Stimulated activated effector memory CD8-positive, alpha-beta T cell treated with anti-CD3 and anti-CD28 coated beads, Interleukin-12 subunit alpha, Interleukin-12 subunit beta, amount 100 ng/mL, for 72 hours (primary cell): Measurements from ENCODE around the gene EVI2B.
"Not testable (repeated sequence)": the region's sequence is repeated elsewhere in the genome, so short reads cannot be mapped to it uniquely, and the experiment has no call there.

Experiments used
- ATAC-seq: fragments of 150-1000 bp; cut with Tn5 transposase; 2 replicates; pipeline ENCODE4 v1.10.0; 2021
- DNase-seq, 2 donors: peaks; one replicate each; pipeline ENCODE4 v3.0.0; 2021 to 2022; ENCODE audit warnings: low spot score in 2 of 2
- H3K27ac Mint-ChIP-seq: one replicate; pipeline ENCODE4 v1.8.0; 2022; ENCODE audit warnings: mild to moderate bottlenecking, mixed read lengths
- H3K36me3 Mint-ChIP-seq: one replicate; pipeline ENCODE4 v1.8.0; 2022; ENCODE audit warnings: mild to moderate bottlenecking, mixed read lengths
- H3K4me1 Mint-ChIP-seq: one replicate; pipeline ENCODE4 v1.8.0; 2022; ENCODE audit warnings: mixed read lengths
- H3K4me3 Mint-ChIP-seq: one replicate; pipeline ENCODE4 v1.8.0; 2022; ENCODE audit warnings: mild to moderate bottlenecking, mixed read lengths
- H3K9me3 Mint-ChIP-seq: one replicate; pipeline ENCODE4 v1.8.0; 2022; ENCODE audit warnings: mixed read lengths

EVI2B gene

DNA sequence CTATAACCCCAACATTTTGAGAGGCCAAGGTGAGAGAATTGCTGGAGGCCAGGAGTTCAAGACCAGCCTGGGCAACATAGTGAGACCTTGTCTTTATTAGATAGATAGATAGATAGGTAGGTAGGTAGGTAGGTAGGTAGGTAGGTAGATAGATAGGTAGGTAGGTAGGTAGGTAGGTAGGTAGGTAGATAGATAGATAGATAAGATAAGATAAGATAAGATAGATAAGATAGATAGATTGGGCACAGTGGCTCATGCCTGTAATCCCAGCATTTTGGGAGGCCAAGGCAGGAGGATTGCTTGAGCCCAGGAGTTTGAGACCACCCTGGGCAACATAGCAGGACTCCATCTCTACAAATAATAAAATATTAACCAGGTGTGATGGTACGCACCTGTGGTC lies 50.9 kb downstream of the EVI2B start:
- H3K27ac Mint-ChIP-seq, H3K4me3 Mint-ChIP-seq, DNase-seq, H3K4me1 Mint-ChIP-seq, H3K9me3 Mint-ChIP-seq, ATAC-seq: not testable (repeated sequence)
- peaks cover 43% of the 10 kb centered on the region for H3K36me3 Mint-ChIP-seq

DNA sequence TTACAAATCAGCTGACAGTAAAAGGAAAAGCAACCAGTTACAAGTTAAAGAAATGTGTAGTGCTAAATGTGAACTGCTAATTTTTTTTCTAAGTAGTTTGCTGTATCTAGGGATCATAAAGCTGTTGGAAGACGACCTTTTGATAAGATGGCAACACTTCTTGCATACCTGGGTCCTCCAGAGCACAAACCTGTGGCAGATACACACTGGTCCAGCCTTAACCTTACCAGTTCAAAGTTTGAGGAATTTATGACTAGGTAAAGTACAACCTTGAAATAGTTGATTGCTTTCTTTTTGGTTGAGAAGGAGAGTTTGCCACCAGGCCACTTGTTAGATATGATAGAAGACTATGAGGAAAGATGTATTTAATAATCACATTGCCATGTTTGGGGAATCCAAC lies 52.3 kb downstream of the EVI2B start:
- H3K4me1 Mint-ChIP-seq, result no peaks in the 10 kb centered on the region
- peaks cover 32% of the 10 kb centered on the region for H3K36me3 Mint-ChIP-seq
- H3K4me3 Mint-ChIP-seq, result no peak overlapping the region
- H3K9me3 Mint-ChIP-seq, result no peaks in the 10 kb centered on the region
- DNase-seq, result no peak
- ATAC-seq, result no peak
- H3K27ac Mint-ChIP-seq, result no peak overlapping the region

DNA sequence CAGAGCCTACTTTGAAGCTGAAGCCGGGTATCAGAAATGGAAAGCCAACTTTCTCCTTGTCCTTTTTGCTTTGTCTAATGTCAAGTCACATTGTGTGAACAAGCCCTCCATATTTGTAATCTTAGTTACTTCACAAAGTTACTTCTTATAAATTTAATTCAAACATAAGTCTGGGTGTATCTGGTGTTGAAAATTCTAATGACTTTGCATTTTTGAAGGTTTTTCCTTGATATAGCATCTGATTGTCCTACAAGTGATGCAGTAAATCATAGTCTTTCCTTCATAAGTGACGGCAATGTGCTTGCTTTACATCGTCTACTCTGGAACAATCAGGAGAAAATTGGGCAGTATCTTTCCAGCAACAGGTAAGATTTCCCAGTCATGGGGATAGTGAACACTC lies 53.7 kb downstream of the EVI2B start:
- Mint-ChIP-seq H3K4me1 (no peaks in the 10 kb centered on the region), H3K27ac (no peak overlapping the region), H3K9me3 (no peaks in the 10 kb centered on the region), H3K4me3 (no peak overlapping the region), H3K36me3 (peaks cover 22% of the 10 kb centered on the region)
- no peak for DNase-seq
- no peak for ATAC-seq

DNA sequence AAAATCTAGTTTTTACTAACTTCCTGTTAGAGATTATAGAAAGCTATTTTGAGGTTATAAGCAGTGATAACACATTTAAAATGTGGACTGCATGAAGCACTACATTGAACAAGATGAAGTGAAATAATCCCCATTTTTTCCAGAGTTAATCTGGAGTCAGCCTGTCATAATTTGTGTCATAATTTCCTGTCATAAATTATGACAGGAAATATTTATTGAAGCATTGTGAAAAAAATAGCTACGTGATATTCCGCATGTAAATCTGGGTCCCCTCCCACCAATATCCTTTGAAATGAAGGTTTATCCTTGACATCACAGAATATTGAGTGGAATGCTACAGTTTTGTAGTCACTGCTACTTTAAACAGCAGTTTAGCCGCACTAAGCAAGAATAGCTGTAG lies 56.9 kb downstream of the EVI2B start:
- no peaks in the 10 kb centered on the region for H3K9me3 Mint-ChIP-seq
- H3K4me1 Mint-ChIP-seq, result no peaks in the 10 kb centered on the region
- H3K4me3 Mint-ChIP-seq, result no peak overlapping the region
- no peak overlapping the region for H3K27ac Mint-ChIP-seq
- DNase-seq, result no peak
- H3K36me3 Mint-ChIP-seq, result peaks cover 27% of the 10 kb centered on the region
- no peak for ATAC-seq

DNA sequence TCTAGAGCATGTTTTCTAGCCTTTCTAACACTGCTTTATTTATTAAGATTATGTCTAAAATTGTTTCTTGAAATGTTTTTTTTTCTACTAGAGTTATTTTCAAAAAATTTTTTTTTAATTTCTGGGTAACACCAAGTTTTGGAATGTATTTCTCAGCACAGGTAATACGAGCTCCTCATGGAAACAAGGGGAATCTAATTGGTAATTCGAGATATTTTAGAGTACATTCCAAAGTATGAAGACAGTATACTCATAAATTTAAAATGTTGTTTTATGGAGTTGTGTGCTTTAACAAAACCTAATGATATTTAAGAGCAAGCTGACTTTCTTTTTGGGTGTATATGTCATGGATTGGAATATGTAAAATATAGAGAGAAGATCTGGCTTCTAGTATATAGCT lies 59.2 kb downstream of the EVI2B start:
- Mint-ChIP-seq H3K4me1 (peaks cover 5% of the 10 kb centered on the region), H3K27ac (no peak overlapping the region), H3K9me3 (no peaks in the 10 kb centered on the region), H3K36me3 (peaks cover 6% of the 10 kb centered on the region), H3K4me3 (no peak overlapping the region)
- DNase-seq (no peak), ATAC-seq (no peak)
